RKO (cell line): Measurements from ENCODE around the gene PFDN2.

ENCODE experiments used
- DNase-seq: peaks from one replicate; pipeline ENCODE4 v3.0.0-alpha.2; 2016; ENCODE audit warnings: low spot score

Gene PFDN2

DNA sequence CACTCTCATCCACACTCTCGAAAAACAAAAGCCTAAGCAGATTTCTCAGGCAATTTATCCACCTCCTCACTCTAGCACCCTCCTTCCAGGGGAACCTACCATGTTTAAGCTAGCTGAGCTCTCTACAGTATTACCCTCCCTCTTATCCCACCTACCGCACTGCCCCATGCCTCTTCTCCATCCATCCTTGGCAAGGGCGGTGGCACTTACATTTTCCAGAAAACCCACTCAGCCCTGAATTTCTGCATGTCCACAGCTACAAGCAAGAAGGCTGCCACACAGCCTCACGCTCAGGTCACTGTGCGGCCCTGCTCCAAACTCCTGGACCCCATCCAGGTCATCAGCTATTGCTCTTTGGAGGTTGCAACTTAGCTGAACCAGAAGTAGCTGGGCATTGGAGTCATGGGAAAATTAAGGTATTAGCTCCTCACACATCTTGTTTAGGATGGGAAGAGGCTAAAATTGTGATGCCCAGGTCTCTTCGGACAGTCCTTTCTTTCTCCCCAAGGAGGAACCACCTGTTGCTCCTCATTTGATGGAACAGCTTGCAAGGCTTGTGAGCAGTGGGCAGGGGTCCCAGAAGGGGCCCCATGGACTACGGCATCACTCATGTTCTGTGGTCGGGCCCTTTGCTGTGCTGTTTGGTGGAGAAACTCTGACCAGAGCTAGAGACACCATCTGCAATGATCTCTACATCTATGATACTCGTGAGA lies 18.6 kb downstream of the PFDN2 start:
- no peak for DNase-seq

DNA sequence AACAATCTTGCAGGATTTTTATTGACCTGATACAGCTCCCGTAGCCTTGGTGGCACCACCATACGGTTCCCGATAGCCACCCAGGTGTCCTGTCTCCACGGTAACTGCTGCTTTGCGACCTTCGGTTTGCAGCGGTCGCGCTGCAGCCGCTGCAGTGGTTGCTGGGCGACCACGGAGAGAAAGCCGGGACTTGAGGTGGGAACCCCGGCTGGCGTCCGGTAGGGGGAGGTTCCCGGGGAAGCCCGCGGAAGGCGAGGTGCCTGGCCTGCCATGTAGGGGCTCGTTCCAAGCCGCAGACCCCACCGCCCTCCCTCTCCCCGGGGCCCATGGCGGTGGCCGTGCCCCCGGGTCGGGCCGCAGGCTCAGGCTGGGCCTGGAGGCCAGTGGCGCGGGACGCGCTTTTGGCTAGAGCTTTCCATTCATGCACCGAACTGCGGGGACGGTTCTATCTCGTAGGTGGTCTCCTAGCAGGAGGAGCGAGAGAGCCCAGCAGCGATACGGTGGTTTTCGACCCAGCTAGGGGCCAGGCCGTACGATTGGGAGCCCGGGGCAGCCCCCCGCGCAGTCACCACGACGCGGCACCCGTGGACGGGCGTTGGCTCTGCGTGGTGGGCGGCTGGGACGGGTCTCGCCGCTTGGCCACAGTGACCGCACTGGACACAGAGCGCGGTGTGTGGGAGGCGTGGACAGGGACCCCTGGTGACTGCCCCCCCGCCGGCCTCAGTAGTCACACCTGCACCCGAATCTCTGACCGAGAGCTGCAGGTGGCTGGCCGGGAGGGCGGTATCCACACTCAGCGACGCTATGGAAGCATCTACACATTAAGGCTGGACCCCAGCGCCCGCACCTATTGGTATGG lies 19.4 kb downstream of the PFDN2 start, which contains the start of gene KLHDC9:
KLHDC9 (plus strand) TSS at position 152 of the 859 bp plus-strand sequence; CDS start at position 327, 175 bp downstream.
- peak; percentile 72 for DNase-seq

DNA sequence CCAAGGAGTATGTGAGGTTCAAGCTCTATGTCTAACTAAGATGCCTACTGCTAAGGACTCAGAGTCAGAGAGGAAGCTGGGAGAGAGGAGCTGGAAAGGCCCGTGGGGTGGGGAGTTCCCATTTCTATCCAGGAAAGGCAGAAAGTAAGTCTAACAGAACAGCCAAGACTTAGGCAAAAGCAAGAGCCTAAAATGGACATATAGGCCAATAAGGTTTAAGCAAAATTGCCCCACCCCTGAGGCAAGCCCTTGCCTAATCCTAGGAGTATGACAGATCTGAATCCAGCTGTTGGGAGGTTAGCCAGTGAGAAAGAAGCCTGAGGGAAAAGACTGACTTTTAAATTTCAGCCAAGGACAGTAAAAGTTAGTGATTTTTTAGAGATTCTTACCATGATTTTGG lies 21.3 kb downstream of the PFDN2 start:
- no peak for DNase-seq

DNA sequence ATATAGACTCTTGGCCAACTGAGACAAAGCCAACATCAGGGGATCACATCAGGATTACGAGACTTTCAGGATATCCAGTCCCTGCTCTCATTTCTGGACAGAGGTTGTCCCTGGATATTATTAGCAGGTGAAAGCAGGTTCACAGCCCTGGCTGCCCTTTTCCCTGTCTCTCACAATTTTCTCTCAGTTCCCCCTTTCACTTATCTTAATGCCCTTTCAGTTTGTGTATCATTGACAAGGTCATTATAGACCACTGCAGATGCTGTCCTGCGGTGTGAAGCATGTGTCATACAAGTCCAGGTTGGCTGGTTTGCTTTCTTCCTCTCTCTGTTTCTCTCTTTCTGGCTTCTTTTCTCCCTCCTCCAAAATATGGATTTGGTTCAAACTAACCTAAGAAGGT lies 21.8 kb downstream of the PFDN2 start:
- DNase-seq, result no peak

DNA sequence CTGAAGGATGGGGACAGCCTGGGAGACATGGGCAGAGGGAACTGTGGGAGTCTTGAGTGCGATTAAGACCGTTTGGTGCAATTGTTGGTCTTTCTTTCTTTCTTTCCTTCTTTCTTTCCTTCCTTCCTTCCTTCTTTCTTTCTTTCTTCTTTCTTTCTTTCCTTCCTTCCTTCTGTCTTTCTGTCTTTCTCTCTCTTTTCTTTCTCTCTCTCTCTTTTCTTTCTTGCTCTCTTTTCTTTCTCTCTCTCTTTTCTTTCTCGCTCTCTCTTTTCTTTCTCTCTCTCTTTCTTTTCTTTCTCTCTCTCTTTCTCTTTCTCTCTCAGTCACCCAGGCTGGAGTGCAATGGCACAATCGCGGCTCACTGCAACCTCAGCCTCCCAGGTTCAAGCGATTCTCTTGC lies 22.6 kb downstream of the PFDN2 start:
- DNase-seq, result no peak

DNA sequence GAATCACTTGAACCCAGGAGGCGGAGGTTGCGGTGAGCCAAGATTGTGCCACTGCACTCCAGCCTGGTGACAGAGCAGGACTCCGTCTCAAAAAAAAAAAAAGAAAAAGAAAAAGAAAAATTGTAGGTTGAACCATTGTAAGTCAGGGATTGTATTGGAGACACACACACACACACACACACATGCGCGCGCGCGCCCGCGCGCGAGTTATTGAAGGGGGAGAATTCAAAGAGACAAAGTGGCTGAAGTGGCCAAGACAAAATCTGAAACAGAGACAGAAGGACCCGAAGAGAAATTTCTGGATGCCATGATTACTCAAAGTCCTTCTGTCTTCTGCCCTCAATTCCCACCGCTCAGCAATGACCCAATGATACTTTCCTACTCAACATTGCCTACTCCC lies 23.4 kb downstream of the PFDN2 start:
- DNase-seq, result no peak

DNA sequence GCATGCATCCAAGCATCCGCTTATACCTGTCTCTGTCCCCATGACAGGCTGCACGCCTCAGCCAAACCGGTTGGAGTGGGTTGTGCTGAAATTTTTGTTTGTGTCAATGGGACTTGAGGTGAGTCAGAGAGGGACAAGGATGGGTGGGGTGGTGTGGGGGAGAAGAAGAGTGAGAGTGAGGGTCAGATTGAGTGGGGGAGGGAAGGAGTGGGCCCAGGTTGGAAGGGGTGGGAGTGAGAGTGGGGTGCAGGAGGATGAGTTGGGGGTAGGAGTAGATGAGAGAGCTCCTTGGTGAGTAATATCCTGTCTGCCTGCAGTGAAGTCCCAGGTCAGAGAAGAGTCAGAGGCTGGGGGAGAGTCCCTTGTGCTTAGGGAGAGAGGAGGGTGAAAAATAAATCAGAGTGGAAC lies 25.2 kb downstream of the PFDN2 start:
- peak; percentile 40 for DNase-seq

DNA sequence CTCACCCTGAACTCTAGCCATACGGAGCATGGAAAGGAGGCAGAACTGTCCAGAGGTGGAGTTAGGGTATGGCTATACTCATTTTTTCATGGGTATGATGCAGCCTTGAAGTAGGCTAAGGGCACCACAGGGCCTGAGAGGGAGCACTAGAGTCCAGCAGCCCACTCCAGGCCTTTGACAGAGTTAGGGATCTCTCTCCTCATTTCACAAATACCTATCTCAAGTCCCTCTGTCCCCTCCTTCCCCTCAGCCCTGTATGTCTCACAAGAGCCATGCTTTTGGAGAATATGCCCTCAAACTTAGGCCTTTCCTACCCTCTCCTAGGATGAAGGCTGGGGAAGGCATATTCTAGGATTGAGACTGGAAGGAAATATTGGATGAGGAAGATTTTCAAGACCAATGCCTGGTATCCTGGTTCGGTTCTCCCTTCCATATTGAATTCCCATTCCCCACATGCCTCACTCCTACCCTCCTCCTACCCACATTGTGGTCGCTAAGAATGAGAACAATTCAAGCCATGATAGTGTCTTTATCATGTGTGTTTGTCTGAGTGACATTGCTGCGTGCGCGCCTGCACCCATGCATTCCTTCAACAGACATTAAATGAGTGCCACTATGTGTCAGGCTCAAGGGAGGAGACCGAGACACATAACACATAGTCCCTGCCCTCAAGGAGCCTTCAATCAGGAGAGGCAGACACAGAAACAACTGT lies 25.9 kb downstream of the PFDN2 start:
- no peak for DNase-seq

DNA sequence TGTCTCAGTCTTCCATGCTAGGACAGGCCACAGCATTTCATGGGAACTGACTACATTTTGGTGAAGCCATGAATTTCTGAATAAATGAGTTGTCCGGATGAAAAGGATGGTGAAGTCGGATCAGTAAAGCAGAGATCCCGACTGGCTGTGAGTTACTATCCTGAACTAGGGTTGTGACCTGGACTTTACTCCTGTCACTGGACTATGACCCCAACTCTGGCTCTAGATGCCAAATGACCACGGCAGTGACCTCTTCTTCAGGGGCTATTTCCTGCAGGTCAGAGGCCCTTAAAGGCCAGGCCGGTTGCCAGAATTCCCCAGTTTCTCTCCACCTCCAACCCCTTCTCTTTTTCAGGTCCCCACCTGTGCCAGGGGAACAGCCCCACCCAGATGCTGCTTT lies 26.7 kb downstream of the PFDN2 start:
- no peak for DNase-seq

DNA sequence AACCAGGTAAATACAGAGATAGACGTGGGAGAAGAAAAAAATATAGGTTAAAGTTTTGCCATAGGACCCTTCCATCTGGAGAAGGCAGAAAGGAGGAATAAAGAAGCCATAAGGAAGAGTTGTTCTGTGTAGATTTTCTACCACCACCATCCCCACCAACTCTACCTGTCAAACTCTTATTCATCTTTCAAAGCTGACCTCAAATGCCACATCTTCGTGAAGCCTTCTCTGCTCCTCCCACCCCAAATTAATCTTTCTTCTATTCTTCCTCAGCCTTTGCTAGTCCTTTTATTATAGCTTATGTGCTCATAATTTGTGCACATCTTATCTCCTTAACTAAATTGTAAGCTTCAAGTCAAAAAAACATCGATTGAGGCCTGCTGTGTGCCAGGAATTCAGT lies 27.2 kb downstream of the PFDN2 start:
- no peak for DNase-seq

DNA sequence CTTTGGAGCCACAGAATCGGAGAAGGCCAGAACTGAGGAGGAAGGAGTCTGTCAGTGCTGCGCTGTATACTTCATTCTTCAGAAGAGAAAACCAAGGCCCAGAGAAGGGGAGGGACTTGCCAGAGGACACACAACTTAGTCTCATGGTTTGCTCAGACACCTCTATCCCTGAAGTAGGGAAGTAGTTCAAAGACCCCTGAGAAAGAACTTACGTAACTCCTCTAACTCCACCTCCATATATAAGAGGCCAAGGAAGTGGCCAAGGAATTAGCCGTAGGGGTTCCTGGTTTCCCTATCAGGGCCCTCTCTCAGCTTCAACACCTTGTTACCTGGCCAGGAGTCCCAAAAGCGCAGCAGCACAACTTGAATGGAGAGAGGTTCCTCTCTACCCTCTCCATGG lies 27.9 kb downstream of the PFDN2 start:
- DNase-seq, result no peak

DNA sequence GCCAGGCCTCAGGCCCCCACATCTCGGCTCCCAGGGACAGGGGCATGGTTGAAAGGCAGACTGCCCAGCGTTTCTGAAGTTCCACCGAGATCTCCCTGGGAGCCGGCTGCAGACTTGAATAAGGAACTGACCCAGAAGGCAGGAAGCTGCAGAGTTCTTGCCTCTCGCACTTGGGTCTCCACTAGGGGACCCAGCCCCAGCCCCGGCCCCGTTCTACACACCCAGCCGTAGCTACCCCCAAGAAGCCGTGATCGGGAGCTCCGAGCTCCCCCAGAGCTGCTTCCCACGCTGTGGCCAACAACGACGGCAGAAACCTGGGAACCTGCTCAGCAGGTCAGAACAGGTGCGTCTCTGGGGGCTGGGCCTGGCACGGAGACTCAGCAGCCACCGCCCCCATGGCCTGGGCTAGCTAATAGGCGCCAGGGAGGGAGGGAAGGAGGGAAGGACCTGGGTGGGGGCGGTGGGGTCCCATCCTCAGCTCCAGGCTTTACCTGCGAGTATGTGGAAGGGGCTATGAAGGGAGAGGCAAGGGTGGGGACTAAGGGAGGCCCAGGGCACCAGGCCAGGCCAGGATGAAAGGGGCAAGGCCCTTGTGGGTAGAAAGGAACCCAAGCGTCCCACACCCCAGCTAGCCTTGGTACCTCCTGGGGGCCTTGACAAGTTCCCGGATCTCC lies 28.4 kb downstream of the PFDN2 start, which contains the start of gene NECTIN4:
NECTIN4 (minus strand) TSS at position 308 of the 674 bp plus-strand sequence; CDS start at position 46, 262 bp downstream.
- no peak for DNase-seq

DNA sequence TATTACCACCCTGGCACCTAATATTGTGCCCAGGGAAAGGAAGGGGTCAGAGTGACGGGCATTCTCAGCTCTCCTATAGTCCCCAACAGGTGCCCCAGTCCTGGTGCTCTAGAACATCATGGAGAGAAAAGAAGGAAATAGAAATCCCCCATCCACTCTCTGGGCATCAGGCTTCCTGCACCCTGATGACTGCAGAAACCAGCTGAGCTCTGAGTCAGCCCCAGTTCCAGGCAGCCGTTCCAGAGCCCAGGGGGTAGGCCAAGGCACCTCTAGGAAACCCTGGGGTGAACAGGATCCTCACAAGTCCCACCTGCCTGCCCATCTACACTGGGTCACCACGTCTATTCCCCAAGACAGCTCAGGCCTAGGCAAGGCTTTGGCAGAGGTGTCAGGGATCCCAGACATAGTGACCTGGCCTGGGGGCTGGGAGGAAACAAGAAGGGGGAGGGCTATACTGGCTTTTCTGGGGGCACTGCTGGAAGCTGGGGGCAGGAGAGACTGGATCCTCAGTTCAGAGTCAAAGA lies 29.2 kb downstream of the PFDN2 start:
- DNase-seq, result no peak

DNA sequence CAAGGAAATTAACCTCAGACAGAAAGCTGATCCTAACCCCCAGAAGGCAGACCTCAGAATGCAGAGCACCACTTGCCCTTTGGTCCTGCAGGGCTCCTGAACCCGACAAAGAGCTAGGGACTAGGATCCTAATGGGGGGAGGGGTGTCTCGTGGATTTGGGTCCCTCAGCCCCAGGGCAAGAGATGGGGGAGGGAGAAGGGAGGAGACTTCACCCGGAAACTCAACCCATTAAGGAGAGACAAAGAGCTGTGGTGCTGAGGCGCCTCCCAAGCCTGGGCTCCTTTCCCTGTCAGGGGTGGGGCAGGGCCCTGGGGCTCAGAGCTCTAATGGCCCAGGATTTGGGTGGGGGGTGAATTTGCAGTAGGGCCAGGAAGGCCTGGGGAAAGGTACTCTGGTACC lies 31.4 kb downstream of the PFDN2 start:
- DNase-seq, result no peak

DNA sequence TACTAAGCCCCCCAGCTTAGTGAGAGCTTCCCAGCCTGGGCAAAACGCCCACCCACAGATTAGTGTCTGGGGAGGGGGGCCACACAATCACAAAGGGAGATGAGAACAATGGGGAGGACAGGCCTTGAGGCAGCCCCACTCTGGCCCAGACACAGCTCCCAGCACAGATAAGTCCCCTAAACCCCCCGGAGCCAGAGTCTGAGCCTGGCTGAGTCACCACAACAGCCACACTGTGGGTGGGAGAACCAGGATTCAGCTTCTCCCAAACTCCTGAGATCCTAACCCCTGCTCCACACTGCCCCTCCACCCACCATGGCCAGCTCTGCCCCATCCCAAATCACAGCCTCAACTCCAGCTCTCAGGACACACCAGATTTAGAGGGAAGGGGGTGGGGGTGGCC lies 32.7 kb downstream of the PFDN2 start:
- DNase-seq, result no peak

DNA sequence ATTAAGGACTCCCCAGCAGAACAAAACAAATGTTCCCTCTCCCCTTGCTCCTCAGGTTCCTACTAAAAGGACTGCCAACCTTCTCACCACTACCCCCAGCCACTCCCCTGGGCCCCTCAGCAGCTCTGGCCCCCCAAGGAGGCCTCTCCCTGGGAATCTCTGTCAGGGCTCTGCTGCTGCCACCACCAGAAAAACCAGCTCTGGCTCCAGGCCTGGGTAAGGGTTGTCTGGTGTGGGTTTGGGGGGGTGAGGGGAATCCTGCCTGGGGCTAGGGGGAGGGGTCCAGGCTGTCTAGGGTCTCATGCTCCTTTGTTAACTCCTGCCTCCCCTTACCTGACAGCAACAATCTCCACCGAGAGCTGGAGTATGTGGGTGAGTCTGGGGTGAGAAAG lies 33.2 kb downstream of the PFDN2 start:
- DNase-seq, result no peak

DNA sequence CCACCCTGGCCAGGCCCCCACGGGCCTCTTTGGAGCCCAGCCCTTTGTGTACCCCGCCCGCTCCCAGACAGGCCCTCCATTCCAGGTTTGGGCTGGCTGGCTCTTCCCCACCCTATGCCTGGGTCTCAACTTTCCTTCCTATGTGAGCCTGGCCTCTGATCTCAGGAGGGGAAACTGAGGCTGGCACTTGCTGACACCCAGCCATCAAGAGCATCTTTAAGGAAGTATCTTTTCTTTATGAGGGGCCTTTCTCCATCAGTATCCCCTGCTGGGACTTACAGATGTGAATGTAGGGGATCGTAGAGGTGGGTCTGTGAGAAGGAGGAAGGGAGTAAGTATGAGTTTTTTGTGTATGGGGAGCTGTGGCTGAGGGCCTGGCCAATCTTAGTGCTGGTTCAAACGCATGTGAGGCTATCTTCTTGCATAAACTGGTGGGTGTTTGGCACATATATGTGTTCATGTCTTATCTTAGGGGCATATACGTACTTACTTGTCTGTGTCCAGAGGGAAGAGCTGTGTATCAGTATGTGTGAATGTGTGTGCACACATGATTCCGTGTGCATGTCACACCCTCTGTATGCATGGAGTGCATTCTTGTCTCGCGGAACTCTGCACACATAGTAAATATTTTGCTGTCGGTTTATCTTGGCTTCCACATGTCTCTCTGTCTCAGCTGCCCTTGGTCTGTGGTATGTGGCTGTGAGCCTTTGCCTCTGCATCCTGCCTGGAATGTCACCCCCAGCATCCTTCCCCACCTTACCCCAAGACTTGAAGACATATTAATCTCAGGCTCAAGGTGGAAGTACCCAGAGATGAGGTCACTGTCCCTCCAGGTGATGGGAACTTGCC lies 33.9 kb downstream of the PFDN2 start:
- DNase-seq, result no peak

DNA sequence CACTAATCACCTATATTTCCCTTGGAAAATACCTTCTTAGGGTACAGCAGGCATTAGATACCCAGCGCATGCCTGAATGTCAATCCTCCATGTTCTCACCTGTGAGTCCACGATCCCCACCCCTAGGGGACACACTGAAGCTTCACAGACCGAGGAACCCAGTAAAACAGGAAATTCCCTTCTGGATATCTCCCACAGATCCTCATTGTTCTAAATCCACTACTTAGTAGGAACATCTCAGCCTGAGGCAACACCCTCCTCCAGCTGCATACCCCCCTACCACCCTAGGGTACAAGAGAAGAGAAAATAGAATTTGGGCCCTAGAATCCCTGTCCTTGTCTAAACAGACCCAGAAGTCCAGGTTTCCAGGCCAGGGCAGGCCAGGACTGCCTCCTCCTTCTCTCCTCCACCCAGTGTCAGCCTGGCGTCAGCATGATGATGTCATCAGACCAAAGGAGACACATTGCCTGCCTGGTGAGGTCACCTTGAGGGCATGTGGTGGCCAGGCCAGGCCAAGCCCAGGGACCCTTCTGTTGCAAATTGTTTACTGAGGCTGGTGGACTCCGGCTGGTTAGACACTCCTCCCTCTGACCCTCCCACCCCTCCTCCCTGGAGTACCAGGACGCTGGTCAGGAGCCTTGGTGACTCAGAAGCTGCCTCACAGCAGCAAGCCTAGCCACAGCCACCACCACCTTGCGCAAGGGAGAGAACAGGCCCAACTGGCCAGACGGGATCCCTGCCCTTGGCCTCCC lies 34.7 kb downstream of the PFDN2 start:
- DNase-seq, result peak; percentile 58

DNA sequence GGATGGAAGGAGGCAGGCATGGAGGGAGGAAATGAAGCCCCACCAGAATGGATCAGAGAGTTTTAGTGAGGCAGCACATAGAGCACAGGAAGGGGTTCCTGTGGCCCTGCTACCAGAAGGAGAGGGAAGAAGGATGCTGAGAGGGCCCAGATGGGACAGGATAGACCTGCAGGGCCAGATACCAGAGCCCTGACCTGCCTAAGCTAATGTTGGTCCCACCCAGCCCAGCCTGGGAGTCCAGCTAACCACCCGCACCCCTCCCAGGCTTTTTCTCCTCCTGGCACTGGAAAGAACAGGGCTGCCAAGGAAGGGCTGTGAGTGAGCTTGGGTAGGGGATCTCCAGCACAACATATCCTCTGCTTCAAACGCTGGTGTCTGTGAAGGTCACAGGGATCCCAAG lies 35.4 kb downstream of the PFDN2 start:
- DNase-seq, result no peak

DNA sequence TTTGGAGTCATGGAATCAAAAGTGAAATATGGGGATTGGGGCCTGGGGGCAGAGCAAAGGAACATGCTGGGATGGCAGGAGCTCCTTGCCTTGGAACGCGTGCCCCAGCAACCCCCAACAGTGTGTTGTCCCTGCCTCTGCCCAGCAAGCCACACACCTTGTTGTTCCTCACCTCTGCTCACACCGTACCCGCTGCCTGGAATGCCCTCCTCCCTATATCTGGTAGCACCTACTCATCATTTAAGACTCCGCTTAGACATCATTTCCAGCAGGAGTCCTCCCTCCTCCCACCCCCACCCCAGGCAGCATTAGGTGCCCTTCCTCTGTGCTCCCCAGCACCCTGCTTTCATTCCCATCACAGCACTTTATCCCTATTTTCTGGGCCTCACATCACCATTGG lies 36.3 kb downstream of the PFDN2 start:
- no peak for DNase-seq
